GM12878 (cell line): ENCODE data around the gene PRKCE. TPM values are rescaled to one million over a fixed set of nuclear protein-coding genes. Genes with fewer than 3 reads are reported as not detected.

Experiments used
- ATAC-seq: fragments of 200-7000 bp; cut with Tn5 transposase; 3 replicates; pipeline ENCODE4 v1.9.1; 2020; ENCODE audit warnings: mild to moderate bottlenecking, moderate library complexity
- BruUV-seq: library from RNA; stranded (reverse); fragments of 400-500 nt; replicated peaks from 2 replicates; lab custom pipeline; 2021; lab: Mats Ljungman, UMichigan
- CTCF ChIA-PET: fragments of 300-600 bp; sonication (Branson Sonifier 250); formaldehyde crosslinking; extraction: SDS; loops from one replicate; lab custom pipeline; 2021; ENCODE audit warnings: inconsistent platforms; lab: Yijun Ruan, JAX
- POLR2A ChIA-PET: fragments of 350-600 bp; formaldehyde crosslinking; extraction: SDS; loops from one replicate; lab custom pipeline; 2021; ENCODE audit warnings: inconsistent platforms; lab: Charles Lee
- RAD21 ChIA-PET: fragments of 300-600 bp; sonication (Branson Sonifier 250); formaldehyde crosslinking; loops from one replicate; lab custom pipeline; 2023; ENCODE audit warnings: antibody characterized with exemption; ENCODE audit not compliant: unreplicated experiment; lab: Charles Lee
- SMC1A ChIA-PET: fragments of 300-600 bp; sonication (Branson Sonifier 250); formaldehyde crosslinking; loops from one replicate; lab custom pipeline; 2023; ENCODE audit not compliant: unreplicated experiment, uncharacterized antibody; lab: Charles Lee
- DNase-seq: peaks from one replicate; pipeline ENCODE4 v3.0.0-alpha.2; 2011; ENCODE audit warnings: low read depth, low spot score
- FAIRE-seq: peaks from 3 replicates; lab custom pipeline; 2011; peaks lifted over from hg19 to GRCh38; lab: Jason Lieb, UNC
- H2AFZ ChIP-seq: 2 replicates; pipeline ENCODE4 v1.6.0; 2011; ENCODE audit warnings: low read depth, low read length, control low read depth; ENCODE audit not compliant: control insufficient read depth
- H3K27ac ChIP-seq: 2 replicates; pipeline ENCODE4 v1.5.1; 2011; ENCODE audit warnings: control low read depth; ENCODE audit not compliant: control insufficient read depth, insufficient read depth
- H3K27me3 ChIP-seq, 2 experiments: replicated peaks in 1 of 2; 2 replicates each; pipeline versions ENCODE4 v1.6.0 to v1.6.1; 2011; ENCODE audit warnings: low read length in 1 of 2; ENCODE audit not compliant: control insufficient read depth in 2 of 2, insufficient read depth in 2 of 2
- H3K36me3 ChIP-seq, 2 experiments: 2 replicates each; pipeline ENCODE4 v1.5.1; 2011; ENCODE audit warnings: low read length in 1 of 2; ENCODE audit not compliant: control insufficient read depth in 2 of 2, insufficient read depth in 2 of 2
- H3K4me1 ChIP-seq: 2 replicates; pipeline ENCODE4 v1.6.1; 2011; ENCODE audit warnings: mild to moderate bottlenecking, low read length, moderate library complexity, mixed read lengths; ENCODE audit not compliant: control insufficient read depth, insufficient read depth
- H3K4me2 ChIP-seq: 2 replicates; pipeline ENCODE4 v1.6.0; 2011; ENCODE audit warnings: control low read depth; ENCODE audit not compliant: control insufficient read depth, insufficient read depth
- H3K4me3 ChIP-seq: fragments of 200-600 bp; sonication (generic); 2 replicates; pipeline ENCODE4 v1.5.1; 2016
- H3K79me2 ChIP-seq: 2 replicates; pipeline ENCODE4 v1.6.0; 2011; ENCODE audit warnings: low read length; ENCODE audit not compliant: control insufficient read depth, insufficient read depth
- H3K9ac ChIP-seq: 2 replicates; pipeline ENCODE4 v1.8.0; 2011; ENCODE audit warnings: low read length, control low read depth, mixed read lengths; ENCODE audit not compliant: control insufficient read depth, insufficient read depth
- H3K9me3 ChIP-seq: replicated peaks from 3 replicates; pipeline ENCODE4 v1.5.1; 2011; ENCODE audit warnings: mild to moderate bottlenecking, low read length; ENCODE audit not compliant: control insufficient read depth, insufficient read depth
- H4K20me1 ChIP-seq: 2 replicates; pipeline ENCODE4 v1.6.0; 2011; ENCODE audit not compliant: control insufficient read depth, insufficient read depth
- CHD2 ChIP-seq: IDR thresholded peaks from 2 replicates; pipeline ENCODE4 v1.6.1; 2011; ENCODE audit warnings: low read depth, low read length, improper control_type of control experiment, borderline replicate concordance
- CREM ChIP-seq: IDR thresholded peaks from 2 replicates; pipeline ENCODE4 v1.6.1; 2014; ENCODE audit warnings: antibody characterized with exemption, low read depth
- KAT2A ChIP-seq: conservative IDR thresholded peaks from 2 replicates; pipeline ENCODE4 v1.6.1; 2011; ENCODE audit warnings: low read depth, low read length; ENCODE audit not compliant: control insufficient read depth
- NR2C2 ChIP-seq: IDR thresholded peaks from 2 replicates; pipeline ENCODE4 v1.6.1; 2011; ENCODE audit warnings: borderline replicate concordance, low read depth; ENCODE audit not compliant: control insufficient read depth, insufficient read length
- PRDM15 ChIP-seq: fragments of 450-650 bp; formaldehyde crosslinking; IDR thresholded peaks from 2 replicates; pipeline ENCODE4 v1.4.0; 2020; ENCODE audit warnings: mild to moderate bottlenecking, moderate library complexity
- RB1 ChIP-seq: fragments of 450-650 bp; formaldehyde crosslinking; IDR thresholded peaks from 2 replicates; pipeline ENCODE4 v1.6.1; 2017; ENCODE audit warnings: mild to moderate bottlenecking, borderline replicate concordance
- SREBF1 ChIP-seq: IDR thresholded peaks from 2 replicates; pipeline ENCODE4 v1.6.1; 2012; ENCODE audit warnings: mild to moderate bottlenecking, low read length
- SREBF2 ChIP-seq: IDR thresholded peaks from 2 replicates; pipeline ENCODE4 v1.6.1; 2012; ENCODE audit warnings: mild to moderate bottlenecking, low read length
- SUPT20H ChIP-seq: IDR thresholded peaks from 2 replicates; pipeline ENCODE4 v1.6.1; 2011; ENCODE audit warnings: low read depth, mild to moderate bottlenecking, low read length, moderate library complexity, borderline replicate concordance; ENCODE audit not compliant: control insufficient read depth
- ZBTB11 ChIP-seq: fragments of 450-650 bp; formaldehyde crosslinking; IDR thresholded peaks from 2 replicates; pipeline ENCODE4 v1.5.0; 2022; ENCODE audit warnings: mild to moderate bottlenecking, missing genetic modification characterization
- ZNF274 ChIP-seq: IDR thresholded peaks from one replicate; pipeline ENCODE4 v1.8.0; 2011; ENCODE audit not compliant: insufficient read length, insufficient read depth
- ZNF592 ChIP-seq: fragments of 450-650 bp; IDR thresholded peaks from 2 replicates; pipeline ENCODE4 v1.6.1; 2017; ENCODE audit warnings: mild to moderate bottlenecking, moderate library complexity
- ZZZ3 ChIP-seq: IDR thresholded peaks from 2 replicates; pipeline ENCODE4 v1.6.1; 2011; ENCODE audit warnings: low read depth; ENCODE audit not compliant: control insufficient read depth, insufficient read length
- WGBS: methylation state at CpG from one replicate; pipeline ENCODE4 v1.1.6; 2016; ENCODE audit warnings: low lambda C conversion rate; ENCODE audit not compliant: insufficient replicate concordance, insufficient coverage; ENCODE audit errors: missing lambda C conversion rate; 5-methylcytosine and 5-hydroxymethylcytosine counted together
- in situ Hi-C: fragments of 300-500 bp; cut with MboI; formaldehyde crosslinking; loops from 9 replicates; pipeline ENCODE4 v1.14.3; 2018; ENCODE audit warnings: mixed read lengths
- intact Hi-C: fragments of 100-400 bp; cut with micrococcal nuclease; formaldehyde crosslinking; loops from one replicate; pipeline ENCODE4 v1.14.2; 2022; ENCODE audit not compliant: unreplicated experiment
- polyA plus RNA-seq, 11 experiments: library from polyadenylated mRNA; depleted of rRNA in 4 of 11; unstranded in 6 of 11; stranded (reverse) in 5 of 11; fragments of >200 nt; fragmentation: Nextera tagmentation in 4 of 11; fragmentation: Illumina TruSeq in 1 of 11; extraction: Ambion mirVana in 4 of 11; extraction: Trizol in 1 of 11; gene quantifications; 1 replicate in 1 of 11; 2 replicates in 10 of 11; pipeline versions ENCODE4 v1.2.1 to v1.2.3, GENCODE V29; 2011 to 2016; ENCODE audit warnings: inconsistent platforms in 2 of 11, missing spikeins in 2 of 11, low read depth in 1 of 11
- total RNA-seq, 4 experiments: library from RNA; depleted of rRNA in 3 of 4; stranded (reverse); fragments of >200 nt in 3 of 4; fragmentation: Illumina TruSeq in 1 of 4; extraction: Trizol in 1 of 4; gene quantifications; 2 replicates each; pipeline versions ENCODE4 v1.2.1 to v1.2.3, GENCODE V29; 2013 to 2021

PRKCE gene
- total and polyA plus RNA-seq, 10 of the 15 experiments (the other 5 are each of a cell fraction or from before 2014, with no cell fraction given) = 2.6 to 28.2 (median 11.3) TPM

GRCh38 chr2:45973426-45973825 lies 322.0 kb downstream of the PRKCE start:
- no peaks in the 10 kb centered on the region for H4K20me1 ChIP-seq
- 53% methylated on average over 4 of the region's 4 CpGs for WGBS
- BruUV-seq = TSS peak; percentile 94
- FAIRE-seq (no peak), DNase-seq (no peak), ATAC-seq (no peak; the same call in 2 of the 3 replicates)
- ChIA-PET CTCF (interaction anchor here (1.0 kb wide), 1 partner anchor 36 kb away, joined by 4 read pairs; no protein-coding TSS in a partner anchor), SMC1A (interaction anchor here (0.8 to 2.4 kb wide), 7 partner anchors 15 to 245 kb away, joined by 3 to 7 read pairs (median 4); no protein-coding TSS in a partner anchor), POLR2A (no interaction called here), RAD21 (interaction anchor here (0.7 to 1.5 kb wide), 3 partner anchors 52 to 195 kb away, joined by 3 to 4 read pairs (median 3); no protein-coding TSS in a partner anchor)
- H3K4me1 ChIP-seq = peaks cover 30% of the 10 kb centered on the region
- H3K9ac ChIP-seq = no peak overlapping the region
- no peaks in the 10 kb centered on the region for H3K9me3 ChIP-seq
- no peaks in the 10 kb centered on the region for H3K27me3 ChIP-seq
- H3K4me2 ChIP-seq = peak overlapping the region; percentile 32
- H3K79me2 ChIP-seq = no peaks in the 10 kb centered on the region
- in situ Hi-C loops (no loop called here), intact Hi-C loops (no loop called here)
- no peak overlapping the region for H3K4me3 ChIP-seq
- H3K36me3 ChIP-seq = 0 out of 4 replicates have a peak, but pooled peaks cover 1 to 2% of the 10 kb centered on the region in 2 experiments
- H2AFZ ChIP-seq = no peak overlapping the region
- H3K27ac ChIP-seq = peak overlapping the region; percentile 80
- TF ChIP-seq CREM = no peak
- no peak for TF ChIP-seq CHD2
- TF ChIP-seq ZBTB11 (CRISPR knock-in tag) = no peak
- TF ChIP-seq RB1 = no peak
- no peak for TF ChIP-seq SUPT20H
- TF ChIP-seq KAT2A = no peak
- no peak for TF ChIP-seq ZZZ3
- no peak for TF ChIP-seq ZNF274
- no peak for TF ChIP-seq SREBF1
- TF ChIP-seq ZNF592 = no peak
- TF ChIP-seq PRDM15 (CRISPR knock-in tag) = no peak
- TF ChIP-seq NR2C2 = no peak
- no peak for TF ChIP-seq SREBF2
